AG04449 (cell line): ENCODE measurements around the gene NALCN.
A peak's percentile ranks its signal among the peaks of the same experiment; 100 is the strongest.
"Not testable (repeated sequence)": the region's sequence is repeated elsewhere in the genome, so short reads cannot be mapped to it uniquely, and the experiment has no call there.

Experiments
- CTCF ChIA-PET: fragments of 350-600 bp; formaldehyde crosslinking; extraction: SDS; loops from one replicate; lab custom pipeline; 2021; ENCODE audit warnings: antibody characterized with exemption; lab: Yijun Ruan, JAX
- POLR2A ChIA-PET: fragments of 400-600, 350-600 bp; formaldehyde crosslinking; extraction: SDS; loops from one replicate; lab custom pipeline; 2020; ENCODE audit warnings: antibody characterized with exemption, inconsistent platforms; lab: Yijun Ruan, JAX
- DNase-seq: peaks from one replicate; pipeline ENCODE4 v3.0.0-alpha.2; 2010; ENCODE audit warnings: low read depth, low spot score
- H3K4me3 ChIP-seq: 2 replicates; pipeline ENCODE4 v1.5.1; 2011; ENCODE audit warnings: low read depth, mild to moderate bottlenecking, control low read depth, low read length
- CTCF ChIP-seq: IDR thresholded peaks from one replicate; pipeline ENCODE4 v1.5.1; 2011; ENCODE audit warnings: mild to moderate bottlenecking, moderate library complexity, low read length, control low read depth, inconsistent platforms; ENCODE audit not compliant: insufficient read depth; ENCODE audit errors: missing control alignments

Gene NALCN

GRCh38 chr13:101327871-101328270 lies 88.4 kb downstream of the NALCN start:
- no peak overlapping the region for H3K4me3 ChIP-seq
- no peak for DNase-seq
- ChIA-PET POLR2A (no interaction called here), CTCF (interaction anchor here (0.7 kb wide), 1 partner anchor 354 kb away, joined by 3 read pairs; no protein-coding TSS in a partner anchor)
- no peak for TF ChIP-seq CTCF

- no peak overlapping the region for H3K4me3 ChIP-seq
- ChIA-PET CTCF (no interaction called here), POLR2A (no interaction called here)
- TF ChIP-seq CTCF: no peak
- no peak for DNase-seq
Measured at GRCh38 chr13:101326710-101327109, 89.6 kb downstream of the NALCN start.

- POLR2A ChIA-PET: no interaction called here
- no peak for DNase-seq
- CTCF ChIA-PET: interaction anchor here (1.3 kb wide), 1 partner anchor 11 kb away, joined by 4 read pairs; no protein-coding TSS in a partner anchor
- TF ChIP-seq CTCF: no peak
- no peak overlapping the region for H3K4me3 ChIP-seq
Measured at GRCh38 chr13:101325423-101325822, 90.9 kb downstream of the NALCN start.

- no peak for TF ChIP-seq CTCF
- DNase-seq: no peak
- H3K4me3 ChIP-seq: no peak overlapping the region
- ChIA-PET POLR2A (no interaction called here), CTCF (no interaction called here)
Measured at GRCh38 chr13:101323601-101324000, 92.7 kb downstream of the NALCN start.

- TF ChIP-seq CTCF: no peak
- ChIA-PET CTCF (no interaction called here), POLR2A (no interaction called here)
- no peak overlapping the region for H3K4me3 ChIP-seq
- no peak for DNase-seq
Measured at GRCh38 chr13:101317986-101318523, 98.3 kb downstream of the NALCN start.

- POLR2A ChIA-PET, H3K4me3 ChIP-seq, DNase-seq, CTCF ChIA-PET: not testable (repeated sequence)
Measured at GRCh38 chr13:101313479-101313878, 102.8 kb downstream of the NALCN start.

- CTCF ChIA-PET: interaction anchor here (1.1 to 3.2 kb wide), 5 partner anchors 141 to 164 kb away, joined by 3 to 17 read pairs (median 4); no protein-coding TSS in a partner anchor
- peak; percentile 97 for DNase-seq
Measured at GRCh38 chr13:101309014-101309619, 107.2 kb downstream of the NALCN start.

More at GRCh38 chr13:101309014-101309619, 107.2 kb downstream of the NALCN start:
- no peak for TF ChIP-seq CTCF
- H3K4me3 ChIP-seq: no peak overlapping the region
- POLR2A ChIA-PET: no interaction called here
